Endodermal cell (in vitro differentiated cells): ENCODE results near the gene NDST3. TPM values are rescaled to one million over a fixed set of nuclear protein-coding genes. Genes with fewer than 3 reads are reported as not detected.

ENCODE experiments used
- DNase-seq: peaks from one replicate; pipeline ENCODE4 v3.0.0-alpha.2; 2017
- H3K27ac ChIP-seq: 2 replicates; pipeline ENCODE4 v1.5.1; 2013; ENCODE audit warnings: mild to moderate bottlenecking, low read depth, low read length, moderate library complexity
- H3K27me3 ChIP-seq: 2 replicates; pipeline ENCODE4 v1.6.1; 2013; ENCODE audit warnings: mild to moderate bottlenecking, low read length, moderate library complexity; ENCODE audit not compliant: insufficient read depth, control insufficient read depth, poor library complexity, severe bottlenecking
- H3K36me3 ChIP-seq: 2 replicates; pipeline ENCODE4 v1.7.0; 2013; ENCODE audit warnings: mild to moderate bottlenecking, low read length, moderate library complexity; ENCODE audit not compliant: control insufficient read depth, insufficient read depth
- H3K4me1 ChIP-seq: one replicate; pipeline ENCODE4 v1.7.0; 2013; ENCODE audit warnings: low read length; ENCODE audit not compliant: control insufficient read depth, insufficient read depth
- H3K4me3 ChIP-seq: 2 replicates; pipeline ENCODE4 v1.5.1; 2013; ENCODE audit warnings: mild to moderate bottlenecking, low read length, moderate library complexity
- H3K9ac ChIP-seq: 2 replicates; pipeline ENCODE4 v1.6.1; 2013; ENCODE audit warnings: mild to moderate bottlenecking, low read length, moderate library complexity; ENCODE audit not compliant: poor library complexity, severe bottlenecking; ENCODE audit errors: extremely low read depth
- H3K9me3 ChIP-seq: 2 replicates; pipeline ENCODE4 v1.6.1; 2013; ENCODE audit warnings: mild to moderate bottlenecking, low read length, moderate library complexity; ENCODE audit not compliant: control insufficient read depth
- H3K27ac Mint-ChIP-seq: 2 replicates; pipeline ENCODE4 v1.8.0; 2020; ENCODE audit warnings: mixed read lengths
- H3K27me3 Mint-ChIP-seq: 2 replicates; pipeline ENCODE4 v1.8.0; 2021; ENCODE audit warnings: mild to moderate bottlenecking, mixed read lengths; ENCODE audit not compliant: insufficient read depth
- H3K36me3 Mint-ChIP-seq: 2 replicates; pipeline ENCODE4 v1.8.0; 2020; ENCODE audit warnings: low read depth, mixed read lengths
- H3K4me1 Mint-ChIP-seq: 2 replicates; pipeline ENCODE4 v1.8.0; 2020; ENCODE audit warnings: mixed read lengths
- H3K4me3 Mint-ChIP-seq: 2 replicates; pipeline ENCODE4 v1.8.0; 2020; ENCODE audit warnings: mild to moderate bottlenecking, moderate library complexity, mixed read lengths
- H3K9me3 Mint-ChIP-seq: 2 replicates; pipeline ENCODE4 v1.8.0; 2020; ENCODE audit warnings: mild to moderate bottlenecking, mixed read lengths
- CTCF ChIP-seq: fragments of 200-600 bp; sonication (generic); conservative IDR thresholded peaks from 2 replicates; pipeline ENCODE4 v1.5.0; 2021; ENCODE audit warnings: antibody characterized with exemption, mild to moderate bottlenecking
- WGBS, 2 experiments: methylation state at CpG; one replicate each; pipeline versions ENCODE4 v1.1.5 to v1.1.7; 2013; ENCODE audit warnings: missing lambda C conversion rate in 2 of 2, mixed read lengths in 1 of 2; ENCODE audit not compliant: insufficient coverage in 1 of 2, insufficient read length in 1 of 2; 5-methylcytosine and 5-hydroxymethylcytosine counted together
- total RNA-seq, 2 donors: library from RNA; stranded (reverse); fragmentation: NEBNext Ultra II Directional in 1 of 2; extraction: Animal tissue kit (Norgen Biotek cat#: 25700) in 1 of 2; gene quantifications; 2 replicates in 1 of 2; 3 replicates in 1 of 2; pipeline ENCODE4 v1.2.1, GENCODE V29; 2021

NDST3 gene
- total RNA-seq, 2 donors from 2014 or later = 0.62 to 0.71 TPM

DNA sequence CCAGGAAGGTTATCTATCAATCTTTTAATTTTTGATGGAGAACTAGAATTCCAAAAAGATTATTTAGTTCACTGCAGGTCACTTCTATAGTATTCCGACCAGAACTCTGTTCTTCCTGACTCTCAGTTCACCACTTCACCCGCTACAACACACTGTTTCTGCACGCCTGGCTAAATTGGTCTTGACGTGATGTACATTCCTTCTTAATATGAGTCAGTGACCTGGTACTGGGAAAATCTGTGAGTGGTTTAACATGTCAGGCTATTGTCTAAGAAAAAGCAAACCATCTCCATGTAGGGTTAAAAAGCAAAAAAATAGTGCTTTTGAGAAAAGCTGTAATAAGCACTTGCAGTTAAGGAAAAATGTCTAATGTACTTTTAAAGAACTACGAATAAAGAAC lies 120.4 kb downstream of the NDST3 start:
- no peaks in the 10 kb centered on the region for H3K4me1 ChIP-seq
- Mint-ChIP-seq H3K4me1 (peaks cover 2% of the 10 kb centered on the region), H3K9me3 (peaks cover 7% of the 10 kb centered on the region), H3K27me3 (no peaks in the 10 kb centered on the region), H3K4me3 (no peak overlapping the region), H3K27ac (no peak overlapping the region), H3K36me3 (no peaks in the 10 kb centered on the region)
- H3K27ac ChIP-seq = no peak overlapping the region
- 89 to 100% methylated on average over 1 to 4 of the region's 5 CpGs for WGBS, 2 experiments
- H3K36me3 ChIP-seq = no peaks in the 10 kb centered on the region
- DNase-seq = no peak
- no peaks in the 10 kb centered on the region for H3K27me3 ChIP-seq
- TF ChIP-seq CTCF = no peak
- H3K9me3 ChIP-seq = peaks cover 5% of the 10 kb centered on the region
- H3K9ac ChIP-seq = no peak overlapping the region
- no peak overlapping the region for H3K4me3 ChIP-seq

- Histone ChIP-seq H3K9ac (no peak overlapping the region), H3K27me3 (no peaks in the 10 kb centered on the region), H3K9me3 (peaks cover 12% of the 10 kb centered on the region), H3K4me1 (no peaks in the 10 kb centered on the region), H3K27ac (no peak overlapping the region), H3K4me3 (no peak overlapping the region), H3K36me3 (no peaks in the 10 kb centered on the region)
- Mint-ChIP-seq H3K27ac (no peak overlapping the region), H3K4me1 (peaks cover 2% of the 10 kb centered on the region), H3K9me3 (peaks cover 16% of the 10 kb centered on the region), H3K27me3 (no peaks in the 10 kb centered on the region), H3K36me3 (peaks cover 4% of the 10 kb centered on the region), H3K4me3 (no peak overlapping the region)
- no peak for DNase-seq
- no peak for TF ChIP-seq CTCF
These were observed 121.2 kb downstream of the NDST3 start for GRCh38 chr4:118155516-118155915.

- Mint-ChIP-seq H3K9me3 (peaks cover 29% of the 10 kb centered on the region), H3K4me1 (peaks cover 2% of the 10 kb centered on the region), H3K27me3 (no peaks in the 10 kb centered on the region), H3K4me3 (no peak overlapping the region), H3K36me3 (peaks cover 5% of the 10 kb centered on the region), H3K27ac (no peak overlapping the region)
- Histone ChIP-seq H3K27ac (peak overlapping the region; percentile 59), H3K27me3 (no peaks in the 10 kb centered on the region), H3K9ac (no peak overlapping the region), H3K36me3 (no peaks in the 10 kb centered on the region), H3K9me3 (peaks cover 12% of the 10 kb centered on the region), H3K4me3 (no peak overlapping the region), H3K4me1 (no peaks in the 10 kb centered on the region)
- TF ChIP-seq CTCF = no peak
- no peak for DNase-seq
- WGBS, 2 experiments = 86% methylated on average over 2 of the region's 2 CpGs; no CpG with 5 or more reads in 1 of the 2 experiments
These were observed 124.6 kb downstream of the NDST3 start for GRCh38 chr4:118158763-118159375.
